Gastrocnemius medialis (tissue), 4 donors: ENCODE measurements around the gene IGFN1.

ENCODE experiments used
- POLR2A ChIP-seq, 2 donors: fragments of 450-650 bp; IDR thresholded peaks; one replicate each; pipeline ENCODE4 v1.6.1; 2017; ENCODE audit warnings: antibody characterized with exemption in 2 of 2, mild to moderate bottlenecking in 2 of 2, moderate library complexity in 2 of 2
- TF ChIP-seq, protein P1 (sequence below), 5 experiments: fragments of 450-650 bp in 3 of 5; fragments of 200-600 bp in 2 of 5; sonication (generic) in 2 of 5; IDR thresholded peaks in 4 of 5; conservative IDR thresholded peaks in 1 of 5; 1 replicate in 4 of 5; 2 replicates in 1 of 5; pipeline ENCODE4 v1.5.1; 2016 to 2019; ENCODE audit warnings: antibody characterized with exemption in 5 of 5, mild to moderate bottlenecking in 3 of 5, moderate library complexity in 3 of 5

DNA sequence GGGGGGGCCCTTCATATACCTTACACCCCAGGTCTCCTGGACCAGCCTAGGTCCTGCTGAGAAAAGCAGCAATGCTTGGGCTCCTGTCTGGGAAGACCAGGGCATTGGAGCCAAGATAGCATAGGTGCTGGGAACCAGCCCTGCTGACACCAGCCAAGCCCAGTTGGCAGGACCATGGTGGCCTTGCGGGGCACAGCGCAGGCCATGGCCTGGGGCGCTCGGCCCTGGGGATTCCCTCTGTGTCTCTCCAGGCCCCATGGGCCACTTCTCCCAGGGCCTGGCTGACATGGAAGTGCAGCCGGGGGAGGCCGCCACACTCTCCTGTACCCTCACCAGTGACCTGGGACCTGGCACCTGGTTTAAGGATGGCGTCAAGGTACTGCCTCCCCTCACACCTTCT is 23.3 kb downstream of the IGFN1 start:
- TF ChIP-seq POLR2A (IDR thresholded peaks at IDR 0.05), result no peak
- TF ChIP-seq, protein P1, sequence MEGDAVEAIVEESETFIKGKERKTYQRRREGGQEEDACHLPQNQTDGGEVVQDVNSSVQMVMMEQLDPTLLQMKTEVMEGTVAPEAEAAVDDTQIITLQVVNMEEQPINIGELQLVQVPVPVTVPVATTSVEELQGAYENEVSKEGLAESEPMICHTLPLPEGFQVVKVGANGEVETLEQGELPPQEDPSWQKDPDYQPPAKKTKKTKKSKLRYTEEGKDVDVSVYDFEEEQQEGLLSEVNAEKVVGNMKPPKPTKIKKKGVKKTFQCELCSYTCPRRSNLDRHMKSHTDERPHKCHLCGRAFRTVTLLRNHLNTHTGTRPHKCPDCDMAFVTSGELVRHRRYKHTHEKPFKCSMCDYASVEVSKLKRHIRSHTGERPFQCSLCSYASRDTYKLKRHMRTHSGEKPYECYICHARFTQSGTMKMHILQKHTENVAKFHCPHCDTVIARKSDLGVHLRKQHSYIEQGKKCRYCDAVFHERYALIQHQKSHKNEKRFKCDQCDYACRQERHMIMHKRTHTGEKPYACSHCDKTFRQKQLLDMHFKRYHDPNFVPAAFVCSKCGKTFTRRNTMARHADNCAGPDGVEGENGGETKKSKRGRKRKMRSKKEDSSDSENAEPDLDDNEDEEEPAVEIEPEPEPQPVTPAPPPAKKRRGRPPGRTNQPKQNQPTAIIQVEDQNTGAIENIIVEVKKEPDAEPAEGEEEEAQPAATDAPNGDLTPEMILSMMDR (IDR thresholded peaks at IDR 0.05 in 4 of 5, conservative IDR thresholded peaks at IDR 0.05 in 1 of 5), result no peak
